ENCODE data around the gene INSIG2. TPM values are rescaled to one million over a fixed set of nuclear protein-coding genes. Genes with fewer than 3 reads are reported as not detected.

Gene INSIG2
- total and polyA plus RNA-seq, 2 of the 4 experiments (the other 2 are of a cell fraction) = 9.1 to 11.7 TPM

- Histone ChIP-seq H3K4me1 (ENCODE audit: control insufficient read depth, insufficient read depth, low read length) (no peaks in the 10 kb centered on the region), H3K23ac (ENCODE audit: low read depth, low read length) (no peak overlapping the region), H2BK15ac (ENCODE audit: low read depth, low read length) (no peak overlapping the region), H4K8ac (ENCODE audit: low read depth in 2 of 2, low read length in 2 of 2) (no peak overlapping the region), H2BK5ac (ENCODE audit: low read depth, low read length, poor library complexity, severe bottlenecking) (no peak overlapping the region), H2BK120ac (ENCODE audit: low read depth, low read length) (no peak overlapping the region), H3K4me3 (ENCODE audit: insufficient read depth, low read depth, low read length) (no peak overlapping the region), H3K36me3 (ENCODE audit: control insufficient read depth, insufficient read depth, low read length) (no peaks in the 10 kb centered on the region), H2BK20ac (ENCODE audit: low read depth, low read length) (no peak overlapping the region), H4K91ac (ENCODE audit: insufficient read depth, low read depth, low read length) (no peak overlapping the region), H3K56ac (ENCODE audit: extremely low read depth, insufficient read depth, low read length) (no peak overlapping the region), H3K79me1 (ENCODE audit: low read depth in 1 of 2, low read length in 2 of 2) (no peaks in the 10 kb centered on the region), H3K4ac (ENCODE audit: low read depth, low read length) (no peak overlapping the region), H3K4me2 (ENCODE audit: low read depth, low read length) (no peak overlapping the region), H4K20me1 (ENCODE audit: insufficient read depth, low read length) (no peaks in the 10 kb centered on the region), H3K9ac (ENCODE audit: low read depth, low read length) (no peak overlapping the region), H2AFZ (replicated peaks; ENCODE audit: low read length, poor library complexity) (no peak overlapping the region), H3K27me3 (ENCODE audit: control insufficient read depth, insufficient read depth, low read length) (peaks cover 17% of the 10 kb centered on the region), H4K5ac (ENCODE audit: low read depth, low read length) (no peak overlapping the region), H3K18ac (ENCODE audit: low read depth, low read length) (no peak overlapping the region), H3K9me1 (ENCODE audit: insufficient read depth, low read length) (no peaks in the 10 kb centered on the region), H2AK9ac (replicated peaks; ENCODE audit: low read depth, low read length, poor library complexity) (no peak overlapping the region), H3K9me3 (ENCODE audit: control insufficient read depth, insufficient read depth, low read length) (no peaks in the 10 kb centered on the region), H2AK5ac (ENCODE audit: low read depth, low read length) (no peak overlapping the region), H3K14ac (replicated peaks; ENCODE audit: low read depth, low read length) (no peak overlapping the region), H3K27ac (ENCODE audit: insufficient read depth, low read length) (no peak overlapping the region)
- CTCF ChIA-PET = no interaction called here
- WGBS, 2 experiments (ENCODE audit: extremely low coverage in 2 of 2, insufficient read length in 1 of 2) = no CpG with 5 or more reads among the region's 2 CpGs
- TF ChIP-seq NFE2L2 (IDR thresholded peaks at IDR 0.05; ENCODE audit: low read depth, low read length) (no peak), CHD1 (IDR thresholded peaks at IDR 0.05; ENCODE audit: low read depth, low read length) (no peak)
- ATAC-seq (ENCODE audit: low read depth) (no peak), DNase-seq (no peak)
- in situ Hi-C loops (cut with MboI; ENCODE audit: low sequenced_read_pairs) (loop anchor here (25.0 kb wide), 1 partner anchor 817 kb away; no protein-coding TSS in a partner anchor), dilution Hi-C loops (cut with HindIII; ENCODE audit: low sequenced_read_pairs, unreplicated experiment) (no loop called here), intact Hi-C loops (cut with micrococcal nuclease) (loop anchor here (5.0 kb wide), 1 partner anchor 157 kb away; no protein-coding TSS in a partner anchor)
- no TSS peak for BruUV-seq (replicated peaks)
- POLR2A ChIA-PET (ENCODE audit: unreplicated experiment) = no interaction called here
Measured at GRCh38 chr2:118044854-118045253, 43.4 kb upstream of the INSIG2 start.
